Measurements from ENCODE around the gene BAZ2B.

GRCh38 chr2:159661286-159661685 is 44.9 kb upstream of the BAZ2B start:
- TF ChIP-seq CTCF (IDR thresholded peaks at IDR 0.05) (no peak), POLR2A (IDR thresholded peaks at IDR 0.05) (no peak)

Measured in testis (tissue), 2 donors.